HepG2 (cell line): ENCODE data around the gene CIB1. TPM values are rescaled to one million over a fixed set of nuclear protein-coding genes. Genes with fewer than 3 reads are reported as not detected.

Source experiments
- ADNP ChIP-seq: sonication (generic); formaldehyde crosslinking; IDR thresholded peaks from 2 replicates; pipeline ENCODE4 v1.4.0; 2020; ENCODE audit warnings: missing genetic modification reagents
- CAMTA2 ChIP-seq: sonication (generic); formaldehyde crosslinking; IDR thresholded peaks from 2 replicates; pipeline ENCODE4 v1.4.0; 2020; ENCODE audit warnings: mild to moderate bottlenecking, missing genetic modification reagents, borderline replicate concordance
- CBX1 ChIP-seq: IDR thresholded peaks from one replicate; pipeline ENCODE4 v1.6.1; 2016; ENCODE audit warnings: antibody characterized with exemption, low read depth
- FOXM1 ChIP-seq: sonication (generic); formaldehyde crosslinking; IDR thresholded peaks from 2 replicates; pipeline ENCODE4 v1.5.0; 2020; ENCODE audit warnings: missing genetic modification reagents
- GTF2F1 ChIP-seq: fragments of 150-350 bp; IDR thresholded peaks from 2 replicates; pipeline ENCODE4 v1.6.1; 2014; ENCODE audit warnings: low read length
- IRF2 ChIP-seq: IDR thresholded peaks from 2 replicates; pipeline ENCODE4 v1.6.1; 2018; ENCODE audit warnings: missing genetic modification reagents, missing compliant biosample characterization
- KLF13 ChIP-seq: sonication (generic); formaldehyde crosslinking; IDR thresholded peaks from 2 replicates; pipeline ENCODE4 v1.4.0; 2020; ENCODE audit warnings: mild to moderate bottlenecking, missing genetic modification reagents
- MAFF ChIP-seq: IDR thresholded peaks from 2 replicates; pipeline ENCODE4 v1.6.1; 2011; ENCODE audit warnings: low read depth, low read length, improper control_type of control experiment
- NCOA2 ChIP-seq: sonication (generic); formaldehyde crosslinking; IDR thresholded peaks from 2 replicates; pipeline ENCODE4 v1.8.0; 2022; ENCODE audit warnings: inconsistent platforms
- RFX3 ChIP-seq: IDR thresholded peaks from 2 replicates; pipeline ENCODE4 v1.6.1; 2016; ENCODE audit warnings: missing biosample characterization, missing genetic modification reagents
- RFXANK ChIP-seq: IDR thresholded peaks from 2 replicates; pipeline ENCODE4 v1.6.1; 2016
- TCF7 ChIP-seq: sonication (generic); IDR thresholded peaks from 2 replicates; pipeline ENCODE4 v1.6.1; 2016; ENCODE audit warnings: antibody characterized with exemption, low read depth
- ZBTB42 ChIP-seq: sonication (generic); formaldehyde crosslinking; IDR thresholded peaks from 2 replicates; pipeline ENCODE4 v1.5.0; 2020; ENCODE audit warnings: mild to moderate bottlenecking, missing genetic modification reagents
- ZKSCAN8 ChIP-seq: IDR thresholded peaks from 2 replicates; pipeline ENCODE4 v1.6.1; 2016; ENCODE audit warnings: borderline replicate concordance, missing genetic modification reagents, missing compliant biosample characterization
- ZNF83 ChIP-seq: sonication (generic); formaldehyde crosslinking; IDR thresholded peaks from 2 replicates; pipeline ENCODE4 v1.4.0; 2020; ENCODE audit warnings: missing genetic modification reagents, mild to moderate bottlenecking, borderline replicate concordance
- ZNF891 ChIP-seq: sonication (generic); formaldehyde crosslinking; IDR thresholded peaks from 2 replicates; pipeline ENCODE4 v1.5.0; 2020; ENCODE audit warnings: mild to moderate bottlenecking, missing genetic modification reagents
- ZSCAN29 ChIP-seq: sonication (generic); formaldehyde crosslinking; conservative IDR thresholded peaks from 2 replicates; pipeline ENCODE4 v1.4.0; 2020; ENCODE audit warnings: mild to moderate bottlenecking, missing genetic modification reagents
- polyA plus RNA-seq, 8 experiments: library from polyadenylated mRNA; depleted of rRNA in 3 of 8; stranded (reverse) in 7 of 8; unstranded in 1 of 8; fragments of >200 nt; fragmentation: Illumina TruSeq in 4 of 8; extraction: Trizol in 4 of 8; gene quantifications; 2 replicates each; pipeline versions ENCODE4 v1.2.1 to v1.2.3, GENCODE V29; 2011 to 2016; ENCODE audit warnings: low read depth in 4 of 8, missing spikeins in 1 of 8, mixed read lengths in 1 of 8; ENCODE audit not compliant: insufficient read depth in 1 of 8
- total RNA-seq, 5 experiments: library from RNA; depleted of rRNA; stranded (reverse); fragments of >200 nt; fragmentation: Illumina TruSeq; extraction: Trizol; gene quantifications; 2 replicates each; pipeline ENCODE4 v1.2.3, GENCODE V29; 2016; ENCODE audit warnings: low read depth in 1 of 5
- TF ChIP-seq, protein P1 (sequence below): sonication (generic); formaldehyde crosslinking; IDR thresholded peaks from 2 replicates; pipeline ENCODE4 v1.4.0; 2020; ENCODE audit warnings: missing genetic modification reagents, low read depth, mild to moderate bottlenecking, borderline replicate concordance
- TF ChIP-seq, protein P2 (sequence below): sonication (generic); formaldehyde crosslinking; conservative IDR thresholded peaks from 2 replicates; pipeline ENCODE4 v1.4.0; 2020; ENCODE audit warnings: missing genetic modification reagents
- TF ChIP-seq, protein P3 (sequence below): sonication (generic); formaldehyde crosslinking; IDR thresholded peaks from 2 replicates; pipeline ENCODE4 v1.4.0; 2020; ENCODE audit warnings: mild to moderate bottlenecking, missing genetic modification reagents
- TF ChIP-seq, protein P4 (sequence below): sonication (generic); formaldehyde crosslinking; conservative IDR thresholded peaks from 2 replicates; pipeline ENCODE4 v1.4.0; 2020; ENCODE audit warnings: missing genetic modification reagents
- TF ChIP-seq, protein P5 (sequence below): sonication (generic); formaldehyde crosslinking; IDR thresholded peaks from 2 replicates; pipeline ENCODE4 v1.5.1; 2020; ENCODE audit warnings: missing genetic modification reagents, mild to moderate bottlenecking, borderline replicate concordance

Gene CIB1
- total and polyA plus RNA-seq, 2 of the 13 experiments (the other 11 are each of a cell fraction or from before 2014, with no cell fraction given): 38.7 to 72.7 TPM

DNA sequence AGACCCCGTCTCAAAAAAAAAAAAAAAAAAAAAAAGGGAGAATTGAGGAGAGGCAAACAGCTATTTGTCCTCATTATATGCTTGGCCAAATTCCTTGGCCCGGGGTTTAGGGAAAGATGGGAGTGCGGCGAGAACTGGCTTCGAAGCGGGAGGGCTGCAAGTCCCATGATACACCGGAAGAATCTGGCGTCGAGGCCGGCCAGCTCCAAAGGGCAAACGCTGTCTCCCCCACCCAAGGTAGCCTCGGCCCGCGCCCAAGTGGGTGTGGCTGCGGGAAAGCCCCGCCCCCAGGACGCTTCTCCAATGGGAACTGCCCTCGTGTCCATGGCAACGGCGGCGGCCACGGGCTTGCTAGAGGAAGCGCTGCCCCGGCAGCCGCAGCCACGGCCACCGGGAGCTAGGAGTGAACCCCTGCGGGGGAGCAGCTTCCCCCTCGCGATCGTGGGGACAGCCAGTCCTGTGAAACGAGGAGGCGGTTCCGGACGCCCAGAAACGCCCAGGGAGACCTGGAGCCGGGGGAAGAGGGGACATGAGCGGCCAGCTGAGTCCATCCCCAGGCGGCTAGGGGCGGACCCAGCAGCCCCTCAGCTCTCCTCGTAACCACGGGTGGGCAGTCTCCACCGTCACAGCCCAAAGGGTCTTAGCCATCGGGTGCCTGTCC is 15.6 kb upstream of the CIB1 start, which contains the start of gene TTLL13 (continued):
- TF ChIP-seq, protein P1, sequence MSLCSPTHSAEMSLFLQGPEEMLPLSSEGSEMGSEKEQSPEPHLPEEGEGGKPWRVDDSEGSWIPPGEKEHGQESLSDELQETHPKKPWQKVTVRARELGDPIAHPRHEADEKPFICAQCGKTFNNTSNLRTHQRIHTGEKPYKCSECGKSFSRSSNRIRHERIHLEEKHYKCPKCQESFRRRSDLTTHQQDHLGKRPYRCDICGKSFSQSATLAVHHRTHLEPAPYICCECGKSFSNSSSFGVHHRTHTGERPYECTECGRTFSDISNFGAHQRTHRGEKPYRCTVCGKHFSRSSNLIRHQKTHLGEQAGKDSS (CRISPR knock-in tag): peak; percentile 49; the same call in 1 of the 2 replicates
- 0 out of 2 replicates have a peak, but pooled peaks have one; percentile 33 for TF ChIP-seq NCOA2 (CRISPR knock-in tag)
- no peak for TF ChIP-seq CBX1
- TF ChIP-seq, protein P2, sequence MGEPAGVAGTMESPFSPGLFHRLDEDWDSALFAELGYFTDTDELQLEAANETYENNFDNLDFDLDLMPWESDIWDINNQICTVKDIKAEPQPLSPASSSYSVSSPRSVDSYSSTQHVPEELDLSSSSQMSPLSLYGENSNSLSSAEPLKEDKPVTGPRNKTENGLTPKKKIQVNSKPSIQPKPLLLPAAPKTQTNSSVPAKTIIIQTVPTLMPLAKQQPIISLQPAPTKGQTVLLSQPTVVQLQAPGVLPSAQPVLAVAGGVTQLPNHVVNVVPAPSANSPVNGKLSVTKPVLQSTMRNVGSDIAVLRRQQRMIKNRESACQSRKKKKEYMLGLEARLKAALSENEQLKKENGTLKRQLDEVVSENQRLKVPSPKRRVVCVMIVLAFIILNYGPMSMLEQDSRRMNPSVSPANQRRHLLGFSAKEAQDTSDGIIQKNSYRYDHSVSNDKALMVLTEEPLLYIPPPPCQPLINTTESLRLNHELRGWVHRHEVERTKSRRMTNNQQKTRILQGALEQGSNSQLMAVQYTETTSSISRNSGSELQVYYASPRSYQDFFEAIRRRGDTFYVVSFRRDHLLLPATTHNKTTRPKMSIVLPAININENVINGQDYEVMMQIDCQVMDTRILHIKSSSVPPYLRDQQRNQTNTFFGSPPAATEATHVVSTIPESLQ (CRISPR knock-in tag): no peak
- TF ChIP-seq ZBTB42 (CRISPR knock-in tag): no peak
- no peak for TF ChIP-seq GTF2F1
- TF ChIP-seq MAFF: no peak
- TF ChIP-seq, protein P3, sequence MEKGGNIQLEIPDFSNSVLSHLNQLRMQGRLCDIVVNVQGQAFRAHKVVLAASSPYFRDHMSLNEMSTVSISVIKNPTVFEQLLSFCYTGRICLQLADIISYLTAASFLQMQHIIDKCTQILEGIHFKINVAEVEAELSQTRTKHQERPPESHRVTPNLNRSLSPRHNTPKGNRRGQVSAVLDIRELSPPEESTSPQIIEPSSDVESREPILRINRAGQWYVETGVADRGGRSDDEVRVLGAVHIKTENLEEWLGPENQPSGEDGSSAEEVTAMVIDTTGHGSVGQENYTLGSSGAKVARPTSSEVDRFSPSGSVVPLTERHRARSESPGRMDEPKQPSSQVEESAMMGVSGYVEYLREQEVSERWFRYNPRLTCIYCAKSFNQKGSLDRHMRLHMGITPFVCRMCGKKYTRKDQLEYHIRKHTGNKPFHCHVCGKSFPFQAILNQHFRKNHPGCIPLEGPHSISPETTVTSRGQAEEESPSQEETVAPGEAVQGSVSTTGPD (CRISPR knock-in tag): no peak
- TF ChIP-seq FOXM1: no peak
- no peak for TF ChIP-seq TCF7
- TF ChIP-seq, protein P4, sequence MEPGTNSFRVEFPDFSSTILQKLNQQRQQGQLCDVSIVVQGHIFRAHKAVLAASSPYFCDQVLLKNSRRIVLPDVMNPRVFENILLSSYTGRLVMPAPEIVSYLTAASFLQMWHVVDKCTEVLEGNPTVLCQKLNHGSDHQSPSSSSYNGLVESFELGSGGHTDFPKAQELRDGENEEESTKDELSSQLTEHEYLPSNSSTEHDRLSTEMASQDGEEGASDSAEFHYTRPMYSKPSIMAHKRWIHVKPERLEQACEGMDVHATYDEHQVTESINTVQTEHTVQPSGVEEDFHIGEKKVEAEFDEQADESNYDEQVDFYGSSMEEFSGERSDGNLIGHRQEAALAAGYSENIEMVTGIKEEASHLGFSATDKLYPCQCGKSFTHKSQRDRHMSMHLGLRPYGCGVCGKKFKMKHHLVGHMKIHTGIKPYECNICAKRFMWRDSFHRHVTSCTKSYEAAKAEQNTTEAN (CRISPR knock-in tag): no peak
- TF ChIP-seq, protein P5, sequence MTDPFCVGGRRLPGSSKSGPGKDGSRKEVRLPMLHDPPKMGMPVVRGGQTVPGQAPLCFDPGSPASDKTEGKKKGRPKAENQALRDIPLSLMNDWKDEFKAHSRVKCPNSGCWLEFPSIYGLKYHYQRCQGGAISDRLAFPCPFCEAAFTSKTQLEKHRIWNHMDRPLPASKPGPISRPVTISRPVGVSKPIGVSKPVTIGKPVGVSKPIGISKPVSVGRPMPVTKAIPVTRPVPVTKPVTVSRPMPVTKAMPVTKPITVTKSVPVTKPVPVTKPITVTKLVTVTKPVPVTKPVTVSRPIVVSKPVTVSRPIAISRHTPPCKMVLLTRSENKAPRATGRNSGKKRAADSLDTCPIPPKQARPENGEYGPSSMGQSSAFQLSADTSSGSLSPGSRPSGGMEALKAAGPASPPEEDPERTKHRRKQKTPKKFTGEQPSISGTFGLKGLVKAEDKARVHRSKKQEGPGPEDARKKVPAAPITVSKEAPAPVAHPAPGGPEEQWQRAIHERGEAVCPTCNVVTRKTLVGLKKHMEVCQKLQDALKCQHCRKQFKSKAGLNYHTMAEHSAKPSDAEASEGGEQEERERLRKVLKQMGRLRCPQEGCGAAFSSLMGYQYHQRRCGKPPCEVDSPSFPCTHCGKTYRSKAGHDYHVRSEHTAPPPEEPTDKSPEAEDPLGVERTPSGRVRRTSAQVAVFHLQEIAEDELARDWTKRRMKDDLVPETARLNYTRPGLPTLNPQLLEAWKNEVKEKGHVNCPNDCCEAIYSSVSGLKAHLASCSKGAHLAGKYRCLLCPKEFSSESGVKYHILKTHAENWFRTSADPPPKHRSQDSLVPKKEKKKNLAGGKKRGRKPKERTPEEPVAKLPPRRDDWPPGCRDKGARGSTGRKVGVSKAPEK (CRISPR knock-in tag): no peak
- TF ChIP-seq RFX3: peak; percentile 85
- TF ChIP-seq ADNP (CRISPR knock-in tag): no peak
- TF ChIP-seq ZNF83 (CRISPR knock-in tag): no peak
- TF ChIP-seq ZKSCAN8: no peak
- TF ChIP-seq ZNF891 (CRISPR knock-in tag): peak; percentile 75; the same call in 1 of the 2 replicates
- no peak for TF ChIP-seq KLF13 (CRISPR knock-in tag)
- 0 out of 2 replicates have a peak, but pooled peaks have one; percentile 40 for TF ChIP-seq IRF2 (CRISPR knock-in tag)
- TF ChIP-seq ZSCAN29: no peak
- TF ChIP-seq RFXANK: peak; percentile 26; the same call in 1 of the 2 replicates
- TF ChIP-seq CAMTA2: no peak
